Amniotic epithelial cell (primary cell): ENCODE results near the gene IL23A.
A peak's percentile ranks its signal among the peaks of the same experiment; 100 is the strongest.
"Not testable (repeated sequence)": the region's sequence is repeated elsewhere in the genome, so short reads cannot be mapped to it uniquely, and the experiment has no call there.

Experiments
- DNase-seq: peaks from one replicate; pipeline ENCODE4 v3.0.0-alpha.2; 2010; ENCODE audit warnings: low read depth

IL23A gene

GRCh38 chr12:56338308-56339157 lies at the start of gene IL23A:
Gene IL23A, plus strand, starts transcription at chr12:56338884. Its CDS starts 161 bp downstream, at chr12:56339045.
- DNase-seq: peak; percentile 31

GRCh38 chr12:56293795-56294194 lies 44.9 kb upstream of the IL23A start:
- DNase-seq: no peak

GRCh38 chr12:56296295-56296694 lies 42.4 kb upstream of the IL23A start:
- no peak for DNase-seq

GRCh38 chr12:56297400-56297799 lies 41.3 kb upstream of the IL23A start:
- DNase-seq: no peak

- no peak for DNase-seq
These were observed 39.9 kb upstream of the IL23A start for GRCh38 chr12:56298828-56299227.

- no peak for DNase-seq
These were observed 39.3 kb upstream of the IL23A start for GRCh38 chr12:56299308-56299852.

- DNase-seq: peak; percentile 95
These were observed 38.6 kb upstream of the IL23A start, which contains the start of gene CS for GRCh38 chr12:56299853-56300643. Gene CS, minus strand, starts transcription at chr12:56300330. Its CDS starts 129 bp downstream, at chr12:56300201.

- no peak for DNase-seq
These were observed 37.8 kb upstream of the IL23A start for GRCh38 chr12:56300644-56301464.

GRCh38 chr12:56304276-56304675 lies 34.4 kb upstream of the IL23A start:
- no peak for DNase-seq

GRCh38 chr12:56304872-56305590 lies 33.7 kb upstream of the IL23A start:
- DNase-seq: peak; percentile 40

- no peak for DNase-seq
These were observed 31.3 kb upstream of the IL23A start for GRCh38 chr12:56307221-56307965.

- no peak for DNase-seq
These were observed 30.0 kb upstream of the IL23A start for GRCh38 chr12:56308714-56309113.

GRCh38 chr12:56311003-56311402 lies 27.7 kb upstream of the IL23A start:
- DNase-seq: no peak

GRCh38 chr12:56315249-56315621 lies 23.4 kb upstream of the IL23A start:
- DNase-seq: no peak

GRCh38 chr12:56315622-56316473 lies 22.8 kb upstream of the IL23A start, which contains the start of gene CNPY2:
Gene CNPY2, minus strand, starts transcription at chr12:56315988. Its CDS starts 771 bp downstream, at chr12:56315217.
- DNase-seq: peak; percentile 96

- DNase-seq: no peak
These were observed 21.0 kb upstream of the IL23A start for GRCh38 chr12:56317675-56318074.

GRCh38 chr12:56321027-56321426 lies 17.7 kb upstream of the IL23A start:
- no peak for DNase-seq

GRCh38 chr12:56321610-56322009 lies 17.1 kb upstream of the IL23A start:
- DNase-seq: not testable (repeated sequence)

GRCh38 chr12:56324206-56324605 lies 14.5 kb upstream of the IL23A start:
- DNase-seq: peak; percentile 57
